ENCODE data around the gene RPS5. TPM values are rescaled to one million over a fixed set of nuclear protein-coding genes. Genes with fewer than 3 reads are reported as not detected.

RPS5 gene
- total and polyA plus RNA-seq, 9 of the 15 experiments (the other 6 are each of a cell fraction or from before 2014, with no cell fraction given), result 1,228 to 3,570 (median 2,484) TPM

GRCh38 chr19:58386576-58387337, at the start of gene RPS5 (continued):
- TF ChIP-seq CBX2 (IDR thresholded peaks at IDR 0.05; ENCODE audit: insufficient read depth, low read length, poor library complexity, severe bottlenecking), result no peak
- TF ChIP-seq ZBTB2 (IDR thresholded peaks at IDR 0.05), result peak; percentile 96
- peak in 1 of 2 experiments; percentile 96; a peak in 2 of 4 replicates for TF ChIP-seq HDAC1 (IDR thresholded peaks at IDR 0.05)
- no peak for TF ChIP-seq ZNF79 (CRISPR knock-in tag; IDR thresholded peaks at IDR 0.05; ENCODE audit: low read depth)
- peak; percentile 14; the same call in 1 of the 2 replicates for TF ChIP-seq THAP7 (CRISPR knock-in tag; IDR thresholded peaks at IDR 0.05)
- TF ChIP-seq ZNF263 (CRISPR knock-in tag; IDR thresholded peaks at IDR 0.05; ENCODE audit: borderline replicate concordance), result peak; percentile 75; the same call in 1 of the 2 replicates
- TF ChIP-seq POLR2AphosphoS2 (IDR thresholded peaks at IDR 0.05; ENCODE audit: low read length), result peak; percentile 77; the same call in 1 of the 2 replicates
- TF ChIP-seq RNF2 (IDR thresholded peaks at IDR 0.05), result peak; percentile 60; the same call in 1 of the 2 replicates
- TF ChIP-seq SUPT5H (IDR thresholded peaks at IDR 0.05), result peak; percentile 94
- TF ChIP-seq PRMT5 (CRISPR knock-in tag; IDR thresholded peaks at IDR 0.05), result no peak
- TF ChIP-seq ZBTB17 (CRISPR knock-in tag; IDR thresholded peaks at IDR 0.05), result peak; percentile 54; the same call in 1 of the 2 replicates
- 0 out of 2 replicates have a peak, but pooled peaks have one; percentile 43 for TF ChIP-seq KDM2B (CRISPR knock-in tag; IDR thresholded peaks at IDR 0.05)
- TF ChIP-seq ATF1 (CRISPR knock-in tag; IDR thresholded peaks at IDR 0.05), result no peak; the same call in 1 of the 2 replicates
- peak; percentile 95 for TF ChIP-seq ATF1 (tag; IDR thresholded peaks at IDR 0.05)
- TF ChIP-seq HDAC8 (tag; IDR thresholded peaks at IDR 0.05), result no peak
- no peak for TF ChIP-seq TRIM25 (IDR thresholded peaks at IDR 0.05; ENCODE audit: borderline replicate concordance)
- no peak for TF ChIP-seq TGIF2 (CRISPR knock-in tag; IDR thresholded peaks at IDR 0.05)
- peak; percentile 31; the same call in 1 of the 2 replicates for TF ChIP-seq TARDBP (IDR thresholded peaks at IDR 0.05)
- TF ChIP-seq CREB1 (IDR thresholded peaks at IDR 0.05), result peak; percentile 90
- peak; percentile 84 for TF ChIP-seq CREB1 (CRISPR knock-in tag; IDR thresholded peaks at IDR 0.05)
- TF ChIP-seq ETS1 (conservative IDR thresholded peaks at IDR 0.05; ENCODE audit: control insufficient read depth, low read depth, low read length), result peak; percentile 92
- peak; percentile 24 for TF ChIP-seq ARHGAP35 (IDR thresholded peaks at IDR 0.05; ENCODE audit: partially characterized antibody)
- TF ChIP-seq TCF7L2 (IDR thresholded peaks at IDR 0.05; ENCODE audit: low read depth, low read length), result no peak
- TF ChIP-seq NCOA2 (IDR thresholded peaks at IDR 0.05; ENCODE audit: partially characterized antibody in 2 of 2), result no peak
- peak; percentile 92 for TF ChIP-seq MYC (IDR thresholded peaks at IDR 0.05; ENCODE audit: low read depth, low read length)
- TF ChIP-seq MYC (CRISPR knock-in tag; IDR thresholded peaks at IDR 0.05; ENCODE audit: borderline replicate concordance, low read depth), result peak; percentile 90; the same call in 1 of the 2 replicates
